Measurements from ENCODE around the gene ETV6. TPM values are rescaled to one million over a fixed set of nuclear protein-coding genes. Genes with fewer than 3 reads are reported as not detected.

ETV6 gene
- total RNA-seq, 1 experiment from 2014 or later = 14.1 TPM

DNA sequence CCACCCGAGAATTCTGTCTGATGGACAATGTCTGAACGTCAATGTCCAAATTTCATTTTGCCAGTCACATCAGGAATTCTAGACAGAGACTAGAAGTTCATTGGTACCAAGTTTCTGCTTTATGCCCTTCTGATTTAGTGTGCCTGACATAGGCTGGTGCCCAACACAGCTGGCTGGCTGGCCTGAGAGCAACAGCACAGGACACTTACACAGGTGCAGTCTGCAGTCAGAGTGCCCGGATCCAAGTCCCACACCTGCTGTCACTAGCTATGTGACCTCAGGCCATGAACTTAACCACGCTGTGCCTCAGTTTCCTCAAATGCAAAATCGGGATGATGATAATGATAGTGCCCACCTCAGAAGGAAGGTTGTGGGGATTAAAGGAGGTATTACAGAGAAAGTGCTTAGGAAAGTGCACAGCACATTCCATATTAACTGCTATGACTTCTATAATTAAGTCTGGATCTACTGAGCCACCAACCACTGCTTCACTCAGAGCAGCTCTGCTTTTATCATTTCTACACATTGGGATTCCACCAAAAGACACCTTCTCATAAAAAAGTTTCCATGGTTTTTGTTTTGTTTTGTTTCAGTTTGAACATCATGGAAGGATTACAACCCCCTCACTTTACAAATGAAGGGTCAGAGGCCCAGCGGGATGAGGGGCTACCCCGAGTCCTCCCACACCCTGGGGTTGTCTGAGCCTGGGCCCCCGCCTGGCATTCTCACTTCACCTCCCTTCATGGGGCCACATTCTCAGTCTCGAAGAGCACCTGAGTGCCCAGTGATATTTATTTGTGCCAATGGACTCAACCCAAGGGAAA, 252.4 kb downstream of the ETV6 start:
- TF ChIP-seq CEBPB (IDR thresholded peaks at IDR 0.05; ENCODE audit: low read depth) (no peak), SRF (IDR thresholded peaks at IDR 0.05; ENCODE audit: low read depth) (no peak), JUND (IDR thresholded peaks at IDR 0.05) (no peak), EZH2 (IDR thresholded peaks at IDR 0.05) (no peak)
- TF ChIP-seq, protein P1, sequence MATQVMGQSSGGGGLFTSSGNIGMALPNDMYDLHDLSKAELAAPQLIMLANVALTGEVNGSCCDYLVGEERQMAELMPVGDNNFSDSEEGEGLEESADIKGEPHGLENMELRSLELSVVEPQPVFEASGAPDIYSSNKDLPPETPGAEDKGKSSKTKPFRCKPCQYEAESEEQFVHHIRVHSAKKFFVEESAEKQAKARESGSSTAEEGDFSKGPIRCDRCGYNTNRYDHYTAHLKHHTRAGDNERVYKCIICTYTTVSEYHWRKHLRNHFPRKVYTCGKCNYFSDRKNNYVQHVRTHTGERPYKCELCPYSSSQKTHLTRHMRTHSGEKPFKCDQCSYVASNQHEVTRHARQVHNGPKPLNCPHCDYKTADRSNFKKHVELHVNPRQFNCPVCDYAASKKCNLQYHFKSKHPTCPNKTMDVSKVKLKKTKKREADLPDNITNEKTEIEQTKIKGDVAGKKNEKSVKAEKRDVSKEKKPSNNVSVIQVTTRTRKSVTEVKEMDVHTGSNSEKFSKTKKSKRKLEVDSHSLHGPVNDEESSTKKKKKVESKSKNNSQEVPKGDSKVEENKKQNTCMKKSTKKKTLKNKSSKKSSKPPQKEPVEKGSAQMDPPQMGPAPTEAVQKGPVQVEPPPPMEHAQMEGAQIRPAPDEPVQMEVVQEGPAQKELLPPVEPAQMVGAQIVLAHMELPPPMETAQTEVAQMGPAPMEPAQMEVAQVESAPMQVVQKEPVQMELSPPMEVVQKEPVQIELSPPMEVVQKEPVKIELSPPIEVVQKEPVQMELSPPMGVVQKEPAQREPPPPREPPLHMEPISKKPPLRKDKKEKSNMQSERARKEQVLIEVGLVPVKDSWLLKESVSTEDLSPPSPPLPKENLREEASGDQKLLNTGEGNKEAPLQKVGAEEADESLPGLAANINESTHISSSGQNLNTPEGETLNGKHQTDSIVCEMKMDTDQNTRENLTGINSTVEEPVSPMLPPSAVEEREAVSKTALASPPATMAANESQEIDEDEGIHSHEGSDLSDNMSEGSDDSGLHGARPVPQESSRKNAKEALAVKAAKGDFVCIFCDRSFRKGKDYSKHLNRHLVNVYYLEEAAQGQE (IDR thresholded peaks at IDR 0.05; ENCODE audit: low read depth) = no peak
- H3K79me2 ChIP-seq (ENCODE audit: insufficient read depth, low read length) = no peaks in the 10 kb centered on the region
- no peaks in the 10 kb centered on the region for H3K9me2 ChIP-seq (ENCODE audit: insufficient read depth)
- no peak overlapping the region for H3K4me2 ChIP-seq (ENCODE audit: low read length)
- no peak overlapping the region for H3K4me3 ChIP-seq (replicated peaks in 1 of 2; ENCODE audit: low read depth in 1 of 2, low read length in 2 of 2)
- DNase-seq (ENCODE audit: low read depth, low spot score) (no peak), ATAC-seq (no peak)
- H4K20me1 ChIP-seq (ENCODE audit: insufficient read depth) = no peaks in the 10 kb centered on the region
- RAD21 ChIA-PET (ENCODE audit: low non-redundant PET in 1 of 2, low total read pairs in 2 of 2, uncharacterized antibody in 2 of 2, unreplicated experiment in 2 of 2) = no interaction called here
- BruUV-seq (replicated peaks) = no TSS peak
- no peaks in the 10 kb centered on the region for H3K4me1 ChIP-seq (ENCODE audit: control insufficient read depth in 1 of 2, insufficient read depth in 2 of 2, low read length in 2 of 2)
- no peak overlapping the region for H3K9ac ChIP-seq (ENCODE audit: low read length)
- no peaks in the 10 kb centered on the region for H3K9me3 ChIP-seq (ENCODE audit: control insufficient read depth in 1 of 2, insufficient read depth in 1 of 2, low read depth in 1 of 2, low read length in 2 of 2)
- no peak overlapping the region for H3K27ac ChIP-seq (ENCODE audit: low read depth, low read length)
- CTCF ChIA-PET = no interaction called here
- no peak overlapping the region for H2AFZ ChIP-seq (ENCODE audit: low read depth, low read length, poor library complexity, severe bottlenecking)
- H3K36me3 ChIP-seq (ENCODE audit: control insufficient read depth in 1 of 2, insufficient read depth in 2 of 2, low read length in 2 of 2) = no peaks in the 10 kb centered on the region
- intact Hi-C loops (cut with micrococcal nuclease) = no loop called here
- H3K27me3 ChIP-seq (ENCODE audit: insufficient read depth, low read length) = no peaks in the 10 kb centered on the region
- POLR2A ChIA-PET = no interaction called here

DNA sequence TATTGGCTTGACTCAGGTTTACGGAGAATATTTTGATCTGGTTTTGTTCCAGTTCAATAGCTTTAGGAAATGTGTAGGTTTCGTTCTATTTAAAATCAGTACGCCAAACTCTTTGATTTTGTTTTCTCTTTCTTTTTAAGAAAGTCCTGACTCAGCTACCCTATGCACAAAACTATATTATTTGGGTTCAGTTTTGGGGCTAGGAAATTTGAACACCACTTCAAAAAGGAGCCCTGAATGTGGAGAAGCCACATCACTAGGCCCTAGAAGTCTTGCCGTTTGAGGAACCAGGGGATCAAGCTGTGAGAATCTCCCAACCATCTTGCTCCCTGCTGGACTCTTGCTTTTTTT, 253.0 kb downstream of the ETV6 start:
- DNase-seq (ENCODE audit: low read depth, low spot score) (no peak), ATAC-seq (no peak)
- Histone ChIP-seq H2AFZ (ENCODE audit: low read depth, low read length, poor library complexity, severe bottlenecking) (no peak overlapping the region), H3K9ac (ENCODE audit: low read length) (no peak overlapping the region), H3K4me2 (ENCODE audit: low read length) (no peak overlapping the region), H3K27me3 (ENCODE audit: insufficient read depth, low read length) (no peaks in the 10 kb centered on the region), H3K9me3 (ENCODE audit: control insufficient read depth in 1 of 2, insufficient read depth in 1 of 2, low read depth in 1 of 2, low read length in 2 of 2) (no peaks in the 10 kb centered on the region), H3K4me3 (replicated peaks in 1 of 2; ENCODE audit: low read depth in 1 of 2, low read length in 2 of 2) (no peak overlapping the region), H3K27ac (ENCODE audit: low read depth, low read length) (no peak overlapping the region), H3K36me3 (ENCODE audit: control insufficient read depth in 1 of 2, insufficient read depth in 2 of 2, low read length in 2 of 2) (no peaks in the 10 kb centered on the region), H3K4me1 (ENCODE audit: control insufficient read depth in 1 of 2, insufficient read depth in 2 of 2, low read length in 2 of 2) (no peaks in the 10 kb centered on the region), H4K20me1 (ENCODE audit: insufficient read depth) (no peaks in the 10 kb centered on the region), H3K9me2 (ENCODE audit: insufficient read depth) (no peaks in the 10 kb centered on the region), H3K79me2 (ENCODE audit: insufficient read depth, low read length) (no peaks in the 10 kb centered on the region)
- ChIA-PET POLR2A (no interaction called here), RAD21 (ENCODE audit: low non-redundant PET in 1 of 2, low total read pairs in 2 of 2, uncharacterized antibody in 2 of 2, unreplicated experiment in 2 of 2) (no interaction called here), CTCF (no interaction called here)
- intact Hi-C loops (cut with micrococcal nuclease) = no loop called here
- no TSS peak for BruUV-seq (replicated peaks)
- no peak for TF ChIP-seq EGR1 (IDR thresholded peaks at IDR 0.05; ENCODE audit: low read depth)
- no peak for TF ChIP-seq POLR2AphosphoS5 (IDR thresholded peaks at IDR 0.05; ENCODE audit: low read depth, low read length)
- TF ChIP-seq, protein P2, sequence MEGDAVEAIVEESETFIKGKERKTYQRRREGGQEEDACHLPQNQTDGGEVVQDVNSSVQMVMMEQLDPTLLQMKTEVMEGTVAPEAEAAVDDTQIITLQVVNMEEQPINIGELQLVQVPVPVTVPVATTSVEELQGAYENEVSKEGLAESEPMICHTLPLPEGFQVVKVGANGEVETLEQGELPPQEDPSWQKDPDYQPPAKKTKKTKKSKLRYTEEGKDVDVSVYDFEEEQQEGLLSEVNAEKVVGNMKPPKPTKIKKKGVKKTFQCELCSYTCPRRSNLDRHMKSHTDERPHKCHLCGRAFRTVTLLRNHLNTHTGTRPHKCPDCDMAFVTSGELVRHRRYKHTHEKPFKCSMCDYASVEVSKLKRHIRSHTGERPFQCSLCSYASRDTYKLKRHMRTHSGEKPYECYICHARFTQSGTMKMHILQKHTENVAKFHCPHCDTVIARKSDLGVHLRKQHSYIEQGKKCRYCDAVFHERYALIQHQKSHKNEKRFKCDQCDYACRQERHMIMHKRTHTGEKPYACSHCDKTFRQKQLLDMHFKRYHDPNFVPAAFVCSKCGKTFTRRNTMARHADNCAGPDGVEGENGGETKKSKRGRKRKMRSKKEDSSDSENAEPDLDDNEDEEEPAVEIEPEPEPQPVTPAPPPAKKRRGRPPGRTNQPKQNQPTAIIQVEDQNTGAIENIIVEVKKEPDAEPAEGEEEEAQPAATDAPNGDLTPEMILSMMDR (IDR thresholded peaks at IDR 0.05 in 2 of 3, conservative IDR thresholded peaks at IDR 0.05 in 1 of 3; ENCODE audit: borderline replicate concordance in 1 of 3, insufficient read depth in 1 of 3, low read depth in 2 of 3, low read length in 2 of 3) = no peak
- no peak for TF ChIP-seq YY1 (IDR thresholded peaks at IDR 0.05; ENCODE audit: extremely low read depth, insufficient replicate concordance, low read depth, low read length)
- TF ChIP-seq SIN3A (IDR thresholded peaks at IDR 0.05; ENCODE audit: low read depth) = no peak
- no peak for TF ChIP-seq ZFX (IDR thresholded peaks at IDR 0.05)
- no peak for TF ChIP-seq CBX3 (IDR thresholded peaks at IDR 0.05; ENCODE audit: low read depth)
